ENCODE results near the gene RGSL1. TPM values are rescaled to one million over a fixed set of nuclear protein-coding genes. Genes with fewer than 3 reads are reported as not detected.

Gene RGSL1
- total RNA-seq (2022; extraction: Qiagen RNA extraction; ENCODE audit: low read depth): not detected in 5 replicates

GRCh38 chr1:182450087-182450486 lies at the start of gene RGSL1:
RGSL1 (plus strand) TSS chr1:182450146; CDS start chr1:182450166, 20 bp downstream.

GRCh38 chr1:182400567-182400966 lies 49.4 kb upstream of the RGSL1 start, which contains the start of gene TEDDM1:
TEDDM1 (minus strand) TSS chr1:182400667; CDS start chr1:182400485, 182 bp downstream.

GRCh38 chr1:182588500-182589396 lies 138.8 kb downstream of the RGSL1 start, which contains the start of gene RNASEL:
RNASEL (minus strand) TSS chr1:182589256; CDS start chr1:182586806, 2,450 bp downstream.

GRCh38 chr1:182604175-182605164 lies 154.5 kb downstream of the RGSL1 start, which contains the start of gene RGS16:
RGS16 (minus strand) TSS chr1:182604389; CDS start chr1:182604259, 130 bp downstream.

Other genes starting within 250 kb of the RGSL1 start
- 13.5 to 21.2 TPM (median 18.3 TPM) in 5 replicates for gene GLUL, start 58.4 kb upstream of the RGSL1 start, total RNA-seq (2022; extraction: Qiagen RNA extraction; ENCODE audit: low read depth)
- gene TEDDM1, start 49.5 kb upstream of the RGSL1 start, total RNA-seq (2022; extraction: Qiagen RNA extraction; ENCODE audit: low read depth): not detected in 5 replicates
- gene RNASEL, start 139.1 kb downstream of the RGSL1 start, total RNA-seq (2022; extraction: Qiagen RNA extraction; ENCODE audit: low read depth): 1.1 to 2.3 TPM (median 2.1 TPM) in 5 replicates
- gene RGS16, start 154.2 kb downstream of the RGSL1 start, total RNA-seq (2022; extraction: Qiagen RNA extraction; ENCODE audit: low read depth): 0.23 to 0.30 TPM (median 0.29 TPM) in 5 replicates
- not detected in 5 replicates for gene RGS8, start 234.4 kb downstream of the RGSL1 start, total RNA-seq (2022; extraction: Qiagen RNA extraction; ENCODE audit: low read depth)

All from A549 treated with GW870086 at 1 μM for 4 hours (cell line).